GM04503 (cell line): ENCODE measurements around the gene UVRAG.

Source experiments
- DNase-seq: peaks from one replicate; pipeline ENCODE4 v3.0.0-alpha.2; 2012; ENCODE audit warnings: low read depth

UVRAG gene

GRCh38 chr11:75809991-75810390, 5.0 kb upstream of the UVRAG start:
- DNase-seq, result no peak

- DNase-seq, result no peak
Measured at GRCh38 chr11:75810637-75811390, 4.2 kb upstream of the UVRAG start.

GRCh38 chr11:75811485-75811884, 3.5 kb upstream of the UVRAG start:
- DNase-seq, result no peak

DNA sequence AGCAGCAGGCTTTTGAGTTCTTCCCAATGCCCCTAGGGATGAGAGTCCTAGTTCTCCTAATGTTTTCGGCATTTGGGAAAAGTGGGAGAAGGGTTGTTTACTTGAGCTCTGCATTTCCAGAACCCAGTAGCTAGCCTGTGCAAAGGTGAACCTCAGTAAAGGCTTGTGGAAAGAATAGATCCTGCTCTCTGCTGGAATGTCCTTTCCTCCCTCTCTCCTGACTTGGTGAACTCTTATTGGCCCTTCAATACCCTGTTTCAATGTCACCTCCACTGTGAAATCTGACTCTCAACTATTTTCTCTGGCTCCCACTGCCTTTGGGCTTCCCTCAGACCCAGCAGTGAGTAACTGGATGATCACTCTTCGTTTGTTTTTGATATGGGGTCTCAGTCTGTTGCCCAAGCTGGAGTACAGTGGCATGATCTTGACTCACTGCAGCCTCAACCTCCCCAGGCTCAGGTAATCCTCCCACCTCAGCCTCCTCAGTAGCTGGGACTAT, 2.4 kb upstream of the UVRAG start:
- DNase-seq, result no peak

- DNase-seq, result no peak
Measured at GRCh38 chr11:75813124-75813523, 1.9 kb upstream of the UVRAG start.

DNA sequence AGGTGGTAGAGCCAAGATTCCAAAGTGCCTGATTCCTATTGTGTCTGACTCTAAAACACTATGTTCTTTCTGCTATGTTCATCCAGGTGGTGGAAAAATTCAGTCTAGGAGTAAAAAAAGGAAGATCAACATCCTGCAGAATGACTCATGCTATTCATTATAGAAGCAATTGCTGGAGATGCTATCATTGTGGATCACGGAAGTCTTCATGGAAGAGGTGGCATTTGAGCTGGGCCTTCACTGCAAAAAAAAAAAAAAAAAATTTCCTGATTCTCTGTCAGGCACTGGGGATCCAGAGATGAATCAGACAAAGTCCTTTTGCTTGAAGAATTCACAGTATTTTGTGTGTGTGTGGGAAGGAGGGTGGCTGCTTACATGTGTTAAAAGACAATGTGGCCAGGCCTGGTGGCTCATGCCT, 1.4 kb upstream of the UVRAG start:
- no peak for DNase-seq

- DNase-seq, result no peak
Measured at GRCh38 chr11:75814363-75814676, 690 bp upstream of the UVRAG start.

- no peak for DNase-seq
Measured at GRCh38 chr11:75815345-75816168, 547 bp downstream of the UVRAG start.

DNA sequence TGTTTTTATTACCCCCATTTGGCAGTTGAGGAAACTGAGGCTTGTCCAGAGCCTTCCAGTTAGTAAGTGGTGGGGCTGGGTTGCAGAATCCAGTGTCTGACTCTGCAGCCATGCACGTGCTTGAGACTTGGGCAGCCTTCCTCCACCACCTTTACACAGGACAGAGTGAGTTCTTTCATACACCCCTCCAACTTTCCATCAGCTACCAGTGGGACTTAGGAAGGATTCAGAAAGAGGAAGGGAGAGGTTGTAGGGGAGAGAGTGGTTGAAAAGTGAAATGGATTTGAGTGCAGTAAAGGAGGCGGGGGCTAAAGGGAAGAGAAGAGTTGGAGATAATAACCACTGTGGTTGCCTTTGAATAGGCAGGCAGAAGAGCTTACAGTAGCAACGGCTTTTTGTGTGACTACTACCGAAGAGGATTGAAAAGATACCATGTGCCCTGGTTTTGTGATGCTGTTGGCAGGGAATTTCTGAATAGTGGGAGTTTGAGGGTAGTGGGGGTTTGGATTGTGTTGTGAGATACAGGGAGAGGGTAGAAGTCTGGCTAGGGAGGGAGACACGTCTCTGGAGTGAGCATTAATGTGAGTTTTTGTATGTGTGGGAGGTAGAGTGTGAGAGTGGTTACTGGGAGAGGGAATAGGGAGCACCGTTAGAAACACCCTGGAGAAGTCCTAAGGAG, 1.7 kb downstream of the UVRAG start:
- DNase-seq, result no peak

DNA sequence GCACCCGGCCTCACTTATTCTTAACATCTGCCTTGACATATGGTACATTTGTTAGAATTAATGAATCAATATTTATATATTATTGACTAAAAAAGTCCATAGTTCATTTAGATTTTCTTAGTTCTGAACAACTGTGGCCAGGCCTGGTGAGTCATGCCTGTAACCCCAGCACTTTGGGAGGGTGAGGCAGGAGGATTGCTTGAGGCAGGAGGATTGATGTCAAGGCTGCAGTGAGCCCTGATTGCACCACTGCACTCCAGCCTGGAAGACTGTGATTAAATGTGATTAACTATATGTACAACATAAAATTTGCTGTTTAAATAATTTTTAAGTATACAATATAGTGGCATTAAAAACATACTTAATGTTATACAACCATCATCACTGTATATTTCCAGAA, 5.6 kb downstream of the UVRAG start:
- DNase-seq, result no peak

DNA sequence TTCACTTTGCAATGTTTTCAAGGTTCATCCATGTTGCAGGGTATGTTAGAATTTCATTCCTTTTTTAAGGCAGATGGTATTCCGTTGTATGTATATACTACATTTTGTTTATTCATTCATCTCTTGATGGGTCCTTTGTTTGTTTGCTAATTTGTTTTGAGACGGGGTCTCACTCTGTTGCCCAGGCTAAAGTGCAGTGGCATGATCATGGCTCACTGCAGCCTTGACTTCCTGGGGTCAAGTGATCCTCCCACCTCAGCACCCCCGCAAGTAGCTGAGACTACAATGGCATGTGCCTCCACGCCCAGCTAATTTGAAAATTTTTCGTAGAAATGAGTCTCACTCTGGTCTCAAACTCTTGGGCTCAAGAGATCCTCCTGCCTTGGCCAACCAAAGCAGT, 6.2 kb downstream of the UVRAG start:
- no peak for DNase-seq

DNA sequence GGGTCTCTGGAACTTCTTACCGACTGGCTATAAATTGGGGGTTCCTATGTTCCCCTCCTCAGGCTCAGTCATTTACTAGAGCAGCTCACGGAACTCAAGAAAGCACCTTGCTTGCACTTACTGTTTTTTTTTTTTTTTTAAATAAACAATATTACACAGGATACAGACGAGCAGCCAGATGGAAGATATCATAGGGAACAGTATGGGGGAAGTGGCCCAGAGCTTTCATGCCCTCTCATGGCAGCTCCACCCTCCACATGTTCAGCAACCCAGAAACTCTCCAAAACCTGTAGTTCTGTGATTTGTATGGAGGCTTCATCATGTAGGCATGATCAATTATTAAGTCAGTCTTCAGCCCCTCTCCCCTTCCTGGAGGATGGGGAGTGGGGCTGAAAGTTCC, 7.5 kb downstream of the UVRAG start:
- no peak for DNase-seq

GRCh38 chr11:75823415-75823814, 8.4 kb downstream of the UVRAG start:
- DNase-seq, result no peak

GRCh38 chr11:75823946-75824345, 8.9 kb downstream of the UVRAG start:
- no peak for DNase-seq

DNA sequence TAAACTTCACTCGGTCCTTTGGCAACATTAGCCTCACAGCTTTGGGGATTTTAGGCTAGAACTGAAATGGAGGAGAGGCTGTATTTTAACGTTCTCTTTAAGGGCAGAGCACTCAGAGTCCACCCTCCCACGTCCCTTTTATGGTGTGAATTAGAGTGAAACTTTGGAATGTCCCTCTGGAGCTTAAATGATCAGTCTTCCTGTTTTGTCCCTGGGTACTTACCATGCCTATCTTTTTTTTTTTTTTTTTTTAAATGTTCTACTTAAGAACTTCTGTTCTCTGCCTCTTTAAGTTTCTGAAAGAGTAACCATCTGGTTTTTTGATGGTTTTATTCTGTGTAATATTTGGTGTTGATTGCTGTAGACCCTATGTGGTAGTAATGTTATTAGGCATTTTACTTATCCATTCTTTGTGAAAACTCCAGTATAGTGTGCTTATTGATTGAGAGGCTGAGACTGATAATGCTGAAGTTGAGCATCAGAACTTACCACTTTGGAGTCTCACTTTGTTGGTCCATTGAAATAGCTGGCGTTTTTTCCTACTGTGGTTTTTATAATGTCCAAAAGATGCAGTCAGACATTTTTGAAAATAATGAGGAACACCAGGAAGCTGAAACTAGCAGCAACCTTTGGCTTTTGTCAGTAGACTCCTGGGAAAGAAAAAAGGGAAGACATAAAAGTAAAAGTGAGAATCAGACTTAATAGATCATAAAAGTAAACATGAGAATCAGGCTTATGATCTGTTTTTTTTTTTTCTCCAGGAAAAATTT, 11.6 kb downstream of the UVRAG start:
- DNase-seq, result no peak

DNA sequence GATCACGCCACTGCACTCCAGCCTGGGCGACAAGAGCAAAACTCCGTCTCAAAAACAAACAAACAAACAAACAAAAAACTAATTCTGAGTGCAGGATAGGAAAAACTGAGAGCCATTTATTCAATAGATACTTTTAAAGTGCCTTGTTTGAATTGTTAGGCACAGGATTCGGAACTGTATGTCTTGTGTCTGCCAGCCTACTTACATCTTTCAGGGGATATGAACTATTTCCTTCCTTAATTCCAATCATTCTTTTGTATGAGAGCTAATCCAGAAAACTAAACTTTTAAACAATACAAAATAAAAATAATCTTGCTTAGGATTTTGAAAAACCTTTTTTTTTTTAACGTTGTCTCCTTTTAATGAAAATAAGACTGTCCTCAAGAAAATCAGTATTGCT, 12.6 kb downstream of the UVRAG start:
- no peak for DNase-seq

- no peak for DNase-seq
Measured at GRCh38 chr11:75831915-75832502, 17.0 kb downstream of the UVRAG start.

GRCh38 chr11:75834728-75835127, 19.7 kb downstream of the UVRAG start:
- no peak for DNase-seq

- no peak for DNase-seq
Measured at GRCh38 chr11:75836417-75836816, 21.4 kb downstream of the UVRAG start.

- DNase-seq, result no peak
Measured at GRCh38 chr11:75839851-75840250, 24.8 kb downstream of the UVRAG start.

GRCh38 chr11:75840522-75840921, 25.5 kb downstream of the UVRAG start:
- DNase-seq, result no peak

DNA sequence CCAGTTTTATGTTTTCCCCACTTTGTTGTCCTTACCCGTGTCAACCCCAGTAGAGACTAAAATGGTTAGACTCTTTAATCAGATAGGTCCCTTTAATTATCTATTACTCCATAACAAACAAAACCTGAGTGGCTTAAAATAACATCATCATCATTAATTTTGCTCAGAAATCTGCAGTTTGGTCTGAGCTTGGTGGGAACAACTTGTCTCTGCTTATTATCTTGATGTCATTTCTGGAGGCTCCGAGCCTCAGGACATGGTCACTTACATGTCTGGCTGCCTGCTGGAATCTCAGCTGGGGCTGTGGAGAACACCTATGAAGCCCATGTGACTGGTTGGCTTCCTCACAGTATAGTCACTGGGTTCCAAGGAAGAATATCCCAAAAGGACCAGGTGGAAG, 26.7 kb downstream of the UVRAG start:
- no peak for DNase-seq
